ENCODE data around the gene SERTAD4. TPM values are rescaled to one million over a fixed set of nuclear protein-coding genes. Genes with fewer than 3 reads are reported as not detected.

SERTAD4 gene
- total RNA-seq, 2 experiments from 2014 or later: not detected

DNA sequence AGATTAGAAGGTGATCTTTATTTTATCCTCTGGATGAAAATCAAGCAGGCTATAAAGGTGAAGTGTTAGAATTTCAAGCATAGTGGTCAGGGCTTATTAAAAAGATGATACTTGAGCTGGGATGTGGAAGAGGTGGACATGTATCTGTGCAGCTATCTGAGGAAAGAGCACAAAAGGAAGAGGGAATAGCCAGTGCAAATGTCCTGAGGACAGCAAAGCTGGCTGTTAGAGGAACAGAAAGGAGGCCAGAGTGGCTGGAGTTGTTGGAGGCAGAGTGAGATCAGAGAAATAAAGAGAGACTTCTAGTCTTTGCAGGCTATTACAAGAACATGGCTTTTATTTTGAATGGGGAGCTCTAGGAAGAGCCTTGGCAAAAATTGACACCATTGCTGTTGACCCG, 4.4 kb upstream of the SERTAD4 start:
- intact Hi-C loops (cut with DNase I, micrococcal nuclease): no loop called here
- no peaks in the 10 kb centered on the region for H3K36me3 Mint-ChIP-seq (ENCODE audit: low read depth)
- Histone ChIP-seq H3K4me3 (ENCODE audit: low read length) (no peak overlapping the region), H3K27me3 (ENCODE audit: control insufficient read depth in 1 of 2, insufficient read depth in 2 of 2, low read length in 2 of 2) (peaks cover 18 to 43% of the 10 kb centered on the region in 2 experiments), H3K4me1 (ENCODE audit: insufficient read depth, low read length) (peaks cover 2% of the 10 kb centered on the region), H3K27ac (ENCODE audit: low read depth in 1 of 2, low read length in 2 of 2) (no peak overlapping the region), H3K9me3 (ENCODE audit: control insufficient read depth in 1 of 2, insufficient read depth in 1 of 2, low read length in 2 of 2) (peaks cover 0 to under 1% of the 10 kb centered on the region in 2 experiments), H3K36me3 (ENCODE audit: insufficient read depth, low read length) (no peaks in the 10 kb centered on the region)
- TF ChIP-seq, protein P1, sequence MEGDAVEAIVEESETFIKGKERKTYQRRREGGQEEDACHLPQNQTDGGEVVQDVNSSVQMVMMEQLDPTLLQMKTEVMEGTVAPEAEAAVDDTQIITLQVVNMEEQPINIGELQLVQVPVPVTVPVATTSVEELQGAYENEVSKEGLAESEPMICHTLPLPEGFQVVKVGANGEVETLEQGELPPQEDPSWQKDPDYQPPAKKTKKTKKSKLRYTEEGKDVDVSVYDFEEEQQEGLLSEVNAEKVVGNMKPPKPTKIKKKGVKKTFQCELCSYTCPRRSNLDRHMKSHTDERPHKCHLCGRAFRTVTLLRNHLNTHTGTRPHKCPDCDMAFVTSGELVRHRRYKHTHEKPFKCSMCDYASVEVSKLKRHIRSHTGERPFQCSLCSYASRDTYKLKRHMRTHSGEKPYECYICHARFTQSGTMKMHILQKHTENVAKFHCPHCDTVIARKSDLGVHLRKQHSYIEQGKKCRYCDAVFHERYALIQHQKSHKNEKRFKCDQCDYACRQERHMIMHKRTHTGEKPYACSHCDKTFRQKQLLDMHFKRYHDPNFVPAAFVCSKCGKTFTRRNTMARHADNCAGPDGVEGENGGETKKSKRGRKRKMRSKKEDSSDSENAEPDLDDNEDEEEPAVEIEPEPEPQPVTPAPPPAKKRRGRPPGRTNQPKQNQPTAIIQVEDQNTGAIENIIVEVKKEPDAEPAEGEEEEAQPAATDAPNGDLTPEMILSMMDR (IDR thresholded peaks at IDR 0.05): no peak
- ATAC-seq (ENCODE audit: poor library complexity): no peak
- ChIA-PET CTCF (no interaction called here), POLR2A (no interaction called here)
- peaks cover 36% of the 10 kb centered on the region for H3K27me3 Mint-ChIP-seq
- no peak overlapping the region for H3K27ac Mint-ChIP-seq
- DNase-seq: no peak
- H3K4me3 Mint-ChIP-seq: no peak overlapping the region
- H3K4me1 Mint-ChIP-seq (ENCODE audit: low read depth): peaks cover 7% of the 10 kb centered on the region
- no peaks in the 10 kb centered on the region for H3K9me3 Mint-ChIP-seq

DNA sequence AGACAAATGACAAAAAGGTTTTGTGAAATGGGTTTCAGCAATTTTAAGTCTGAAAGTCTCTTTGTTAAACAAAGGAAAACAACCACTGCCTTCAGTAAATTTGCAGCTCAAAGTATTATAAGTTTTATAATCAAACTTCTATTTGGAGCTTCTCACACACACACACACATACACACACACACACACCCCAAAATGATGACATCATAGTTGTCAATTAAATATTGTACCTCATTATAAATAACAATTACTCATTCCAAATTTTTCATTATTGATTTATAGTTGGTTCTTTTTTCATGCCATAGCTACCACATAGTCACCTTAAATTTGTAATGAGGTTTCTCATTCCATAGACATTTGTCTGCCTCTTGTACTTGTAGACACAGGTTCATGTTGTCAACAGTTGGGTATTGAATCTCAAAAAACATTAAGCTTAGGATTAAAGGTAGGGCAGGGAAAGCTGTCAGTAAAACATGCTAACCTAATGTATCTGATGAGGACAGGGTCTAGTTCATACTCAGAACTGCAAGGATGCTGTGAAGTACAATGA, 2.4 kb upstream of the SERTAD4 start:
- H3K27ac Mint-ChIP-seq: no peak overlapping the region
- no peak overlapping the region for H3K4me3 Mint-ChIP-seq
- no peak overlapping the region for H3K4me3 ChIP-seq (ENCODE audit: low read length)
- no peak for DNase-seq
- H3K9me3 ChIP-seq (ENCODE audit: control insufficient read depth in 1 of 2, insufficient read depth in 1 of 2, low read length in 2 of 2): peaks cover 0 to 10% of the 10 kb centered on the region in 2 experiments
- TF ChIP-seq, protein P1 (IDR thresholded peaks at IDR 0.05): no peak
- H3K9me3 Mint-ChIP-seq: no peaks in the 10 kb centered on the region
- H3K27me3 Mint-ChIP-seq: peaks cover 36% of the 10 kb centered on the region
- H3K27ac ChIP-seq (ENCODE audit: low read depth in 1 of 2, low read length in 2 of 2): no peak overlapping the region
- peaks cover 38 to 58% of the 10 kb centered on the region in 2 experiments for H3K27me3 ChIP-seq (ENCODE audit: control insufficient read depth in 1 of 2, insufficient read depth in 2 of 2, low read length in 2 of 2)
- intact Hi-C loops (cut with DNase I, micrococcal nuclease): loop anchor here in 1 of 2 experiments (10.0 kb wide), 1 partner anchor 695 kb away; no protein-coding TSS in a partner anchor
- H3K36me3 ChIP-seq (ENCODE audit: insufficient read depth, low read length): no peaks in the 10 kb centered on the region
- peaks cover 13% of the 10 kb centered on the region for H3K4me1 Mint-ChIP-seq (ENCODE audit: low read depth)
- ChIA-PET POLR2A (interaction anchor here (0.6 kb wide), 1 partner anchor 406 kb away, joined by 4 read pairs; no protein-coding TSS in a partner anchor), CTCF (no interaction called here)
- peaks cover 16% of the 10 kb centered on the region for H3K4me1 ChIP-seq (ENCODE audit: insufficient read depth, low read length)
- ATAC-seq (ENCODE audit: poor library complexity): no peak
- no peaks in the 10 kb centered on the region for H3K36me3 Mint-ChIP-seq (ENCODE audit: low read depth)

DNA sequence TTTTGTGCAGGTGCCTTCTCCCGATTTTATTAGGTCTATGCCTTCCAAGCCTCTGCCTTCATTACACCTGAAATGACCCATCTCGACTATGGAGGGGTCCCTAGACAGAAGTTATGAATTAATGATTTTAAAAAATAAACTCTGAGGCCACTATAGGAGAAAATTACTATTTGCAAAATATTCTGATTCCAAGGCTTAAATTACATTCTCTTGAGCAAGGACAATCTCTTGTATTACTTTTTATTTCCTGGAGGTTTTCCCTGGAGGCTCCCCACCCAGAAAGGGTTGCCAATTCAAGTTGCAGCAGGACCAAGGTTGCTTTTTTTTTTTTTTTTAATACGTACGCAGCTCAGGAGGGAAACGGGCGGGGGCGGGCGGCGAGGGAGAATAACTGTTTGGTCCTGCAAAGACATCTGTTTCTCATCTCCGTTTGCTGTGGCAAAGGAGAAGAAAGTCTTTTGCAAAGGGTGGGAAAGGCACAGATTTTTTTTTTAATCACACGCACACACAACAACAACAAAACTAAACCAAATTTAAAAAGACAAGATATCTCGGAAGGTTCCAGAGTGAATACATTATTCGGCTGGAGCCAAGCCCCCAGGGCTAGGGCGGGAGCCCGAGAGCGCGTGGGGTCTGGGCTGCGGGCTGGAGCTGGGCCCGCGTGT, 618 bp upstream of the SERTAD4 start:
- peaks cover 51% of the 10 kb centered on the region for H3K27me3 Mint-ChIP-seq

More for the DNA sequence above, 618 bp upstream of the SERTAD4 start:
- Mint-ChIP-seq H3K9me3 (no peaks in the 10 kb centered on the region), H3K27ac (no peak overlapping the region), H3K4me3 (peak overlapping the region; percentile 58), H3K4me1 (ENCODE audit: low read depth) (peaks cover 13% of the 10 kb centered on the region), H3K36me3 (ENCODE audit: low read depth) (no peaks in the 10 kb centered on the region)
- no peak for DNase-seq
- intact Hi-C loops (cut with DNase I, micrococcal nuclease): loop anchor here in 1 of 2 experiments (10.0 kb wide), 1 partner anchor 693 kb away; no protein-coding TSS in a partner anchor
- peaks cover 38 to 75% of the 10 kb centered on the region in 2 experiments for H3K27me3 ChIP-seq (ENCODE audit: control insufficient read depth in 1 of 2, insufficient read depth in 2 of 2, low read length in 2 of 2)
- CTCF ChIA-PET: no interaction called here
- H3K4me1 ChIP-seq (ENCODE audit: insufficient read depth, low read length): peaks cover 16% of the 10 kb centered on the region
- H3K36me3 ChIP-seq (ENCODE audit: insufficient read depth, low read length): no peaks in the 10 kb centered on the region
- TF ChIP-seq, protein P1 (IDR thresholded peaks at IDR 0.05): no peak
- H3K4me3 ChIP-seq (ENCODE audit: low read length): no peak overlapping the region
- POLR2A ChIA-PET: no interaction called here
- no peak for ATAC-seq (ENCODE audit: poor library complexity)
- H3K27ac ChIP-seq (ENCODE audit: low read depth in 1 of 2, low read length in 2 of 2): no peak overlapping the region
- H3K9me3 ChIP-seq (ENCODE audit: control insufficient read depth in 1 of 2, insufficient read depth in 1 of 2, low read length in 2 of 2): peaks cover 0 to 10% of the 10 kb centered on the region in 2 experiments

All from CD4-positive, alpha-beta T cell (primary cell).